MCF 10A (cell line): ENCODE measurements around the gene TULP3. TPM values are rescaled to one million over a fixed set of nuclear protein-coding genes. Genes with fewer than 3 reads are reported as not detected.

Experiments used
- BruUV-seq: library from RNA; stranded (reverse); fragments of 400-500 nt; replicated peaks from 2 replicates; lab custom pipeline; 2021; lab: Mats Ljungman, UMichigan
- CTCF ChIA-PET: fragments of 300-600 bp; sonication (Branson Sonifier 250); formaldehyde crosslinking; extraction: SDS; loops from one replicate; lab custom pipeline; 2021; ENCODE audit warnings: antibody characterized with exemption, inconsistent platforms; lab: Yijun Ruan, JAX
- POLR2A ChIA-PET: fragments of 300-600, 350-650 bp; sonication (Branson Sonifier 250); formaldehyde crosslinking; extraction: SDS; loops from one replicate; lab custom pipeline; 2020; ENCODE audit warnings: antibody characterized with exemption, inconsistent platforms; lab: Yijun Ruan, JAX
- DNase-seq: peaks from one replicate; pipeline ENCODE4 v3.0.0-alpha.2; 2018; ENCODE audit not compliant: unreplicated experiment
- H3K27ac Mint-ChIP-seq: one replicate; pipeline ENCODE4 v1.8.0; 2022; ENCODE audit warnings: mild to moderate bottlenecking, low read depth, mixed read lengths; ENCODE audit not compliant: unreplicated experiment
- H3K27me3 Mint-ChIP-seq: one replicate; pipeline ENCODE4 v1.8.0; 2022; ENCODE audit warnings: mixed read lengths; ENCODE audit not compliant: insufficient read depth, unreplicated experiment
- H3K36me3 Mint-ChIP-seq: one replicate; pipeline ENCODE4 v1.8.0; 2022; ENCODE audit warnings: mild to moderate bottlenecking, moderate library complexity, mixed read lengths; ENCODE audit not compliant: insufficient read depth, unreplicated experiment
- H3K4me1 Mint-ChIP-seq: one replicate; pipeline ENCODE4 v1.8.0; 2022; ENCODE audit warnings: mixed read lengths; ENCODE audit not compliant: insufficient read depth, unreplicated experiment
- H3K4me3 Mint-ChIP-seq: one replicate; pipeline ENCODE4 v1.8.0; 2022; ENCODE audit warnings: mild to moderate bottlenecking, moderate library complexity, mixed read lengths; ENCODE audit not compliant: unreplicated experiment
- H3K9me3 Mint-ChIP-seq: one replicate; pipeline ENCODE4 v1.8.0; 2022; ENCODE audit warnings: mixed read lengths; ENCODE audit not compliant: unreplicated experiment
- intact Hi-C: fragments of 100-400 bp; cut with micrococcal nuclease; formaldehyde crosslinking; loops from 2 replicates; pipeline ENCODE4 v1.14.1; 2022
- total RNA-seq: library from RNA; stranded (reverse); gene quantifications from 2 replicates; pipeline ENCODE4 v1.2.3, GENCODE V29; 2022
- TF ChIP-seq, protein P1 (sequence below): fragments of 200-600 bp; IDR thresholded peaks from one replicate; pipeline ENCODE4 v1.8.0; 2022; ENCODE audit warnings: antibody characterized with exemption, mild to moderate bottlenecking; ENCODE audit not compliant: unreplicated experiment

TULP3 gene
- total RNA-seq, 1 experiment from 2014 or later: 36.2 TPM

DNA sequence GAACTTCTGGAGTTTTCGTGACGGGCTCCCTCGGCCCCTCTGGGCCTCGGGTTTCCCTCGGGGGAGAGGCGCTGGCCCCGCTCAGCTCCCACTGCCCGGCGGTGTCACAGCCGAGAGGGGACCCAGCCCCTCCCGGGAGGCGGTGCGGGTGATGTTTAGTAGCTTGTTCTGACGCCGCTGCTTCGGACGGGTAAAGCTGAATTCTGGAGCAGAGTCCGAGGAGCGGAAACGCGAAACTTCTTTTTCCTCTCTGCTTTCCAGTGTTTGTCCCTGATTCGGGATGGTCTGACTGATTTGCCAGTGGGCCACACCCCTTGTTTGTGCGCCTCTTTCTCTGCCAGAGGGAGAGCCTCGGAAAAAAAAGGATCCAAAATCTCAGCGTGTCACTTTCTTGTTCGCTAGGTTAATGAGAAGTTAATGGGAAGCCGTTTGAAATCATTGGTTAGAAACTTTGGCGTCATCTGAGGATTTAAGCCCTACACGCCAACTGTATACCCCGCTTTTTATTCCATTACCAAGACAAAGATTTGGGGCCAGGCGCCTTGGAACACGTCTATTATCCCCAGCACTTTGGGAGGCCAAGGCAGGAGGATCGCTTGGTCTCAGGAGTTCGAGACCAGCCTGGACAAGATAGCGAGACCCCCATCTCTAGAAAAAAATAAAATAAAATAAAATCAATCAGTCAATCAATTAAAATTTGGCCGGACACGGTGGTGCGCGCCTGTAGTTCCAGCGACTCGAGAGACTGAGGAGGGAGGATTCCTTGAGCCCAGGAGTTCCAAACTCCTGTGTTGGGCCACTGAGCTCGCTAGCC, 756 bp downstream of the TULP3 start:
- Mint-ChIP-seq H3K36me3 (peaks cover 36% of the 10 kb centered on the region), H3K27ac (peak overlapping the region; percentile 94), H3K9me3 (no peaks in the 10 kb centered on the region), H3K4me3 (peak overlapping the region; percentile 86), H3K4me1 (peaks cover 16% of the 10 kb centered on the region), H3K27me3 (no peaks in the 10 kb centered on the region)
- intact Hi-C loops: no loop called here
- TSS peak; percentile 70 for BruUV-seq
- TF ChIP-seq, protein P1, sequence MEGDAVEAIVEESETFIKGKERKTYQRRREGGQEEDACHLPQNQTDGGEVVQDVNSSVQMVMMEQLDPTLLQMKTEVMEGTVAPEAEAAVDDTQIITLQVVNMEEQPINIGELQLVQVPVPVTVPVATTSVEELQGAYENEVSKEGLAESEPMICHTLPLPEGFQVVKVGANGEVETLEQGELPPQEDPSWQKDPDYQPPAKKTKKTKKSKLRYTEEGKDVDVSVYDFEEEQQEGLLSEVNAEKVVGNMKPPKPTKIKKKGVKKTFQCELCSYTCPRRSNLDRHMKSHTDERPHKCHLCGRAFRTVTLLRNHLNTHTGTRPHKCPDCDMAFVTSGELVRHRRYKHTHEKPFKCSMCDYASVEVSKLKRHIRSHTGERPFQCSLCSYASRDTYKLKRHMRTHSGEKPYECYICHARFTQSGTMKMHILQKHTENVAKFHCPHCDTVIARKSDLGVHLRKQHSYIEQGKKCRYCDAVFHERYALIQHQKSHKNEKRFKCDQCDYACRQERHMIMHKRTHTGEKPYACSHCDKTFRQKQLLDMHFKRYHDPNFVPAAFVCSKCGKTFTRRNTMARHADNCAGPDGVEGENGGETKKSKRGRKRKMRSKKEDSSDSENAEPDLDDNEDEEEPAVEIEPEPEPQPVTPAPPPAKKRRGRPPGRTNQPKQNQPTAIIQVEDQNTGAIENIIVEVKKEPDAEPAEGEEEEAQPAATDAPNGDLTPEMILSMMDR: no peak
- CTCF ChIA-PET: interaction anchor here (0.9 kb wide), 2 partner anchors 13 to 226 kb away, joined by 4 to 5 read pairs; no protein-coding TSS in a partner anchor
- peak; percentile 60 for DNase-seq
- POLR2A ChIA-PET: interaction anchor here (0.6 to 3.5 kb wide), 12 partner anchors 11 to 130 kb away, joined by 3 to 29 read pairs (median 5); partner anchors contain the start of genes FOXM1, ITFG2 and RHNO1

DNA sequence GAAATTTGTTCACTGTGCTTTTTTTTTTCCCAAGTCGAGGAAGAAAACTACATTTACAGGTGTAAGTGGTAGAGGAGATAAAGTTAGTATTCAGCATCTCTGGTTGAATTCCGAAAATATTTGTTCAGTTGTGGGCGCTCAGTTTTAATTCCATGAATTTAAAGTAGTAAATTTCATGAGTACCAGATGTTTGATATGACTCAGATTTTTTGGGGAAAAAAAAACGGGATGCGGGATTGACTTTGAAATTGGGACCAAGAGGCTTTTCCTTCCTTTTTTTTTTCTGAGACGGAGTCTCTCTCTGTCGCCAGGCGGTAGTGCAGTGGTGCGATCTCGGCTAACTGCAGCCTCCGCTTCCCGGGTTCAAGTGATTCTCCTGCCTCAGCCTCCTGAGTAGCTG, 1.6 kb downstream of the TULP3 start:
- H3K27ac Mint-ChIP-seq: no peak overlapping the region
- H3K4me1 Mint-ChIP-seq: peaks cover 16% of the 10 kb centered on the region
- no peak for DNase-seq
- H3K27me3 Mint-ChIP-seq: no peaks in the 10 kb centered on the region
- no peaks in the 10 kb centered on the region for H3K9me3 Mint-ChIP-seq
- peak overlapping the region; percentile 86 for H3K4me3 Mint-ChIP-seq
- ChIA-PET POLR2A (interaction anchor here (0.8 to 1.2 kb wide), 3 partner anchors 9 to 15 kb away, joined by 3 to 7 read pairs (median 6); partner anchors contain the start of genes FOXM1 and RHNO1), CTCF (interaction anchor here (0.6 to 1.2 kb wide), 4 partner anchors 52 to 377 kb away, joined by 3 to 6 read pairs (median 4); no protein-coding TSS in a partner anchor)
- intact Hi-C loops: no loop called here
- peaks cover 29% of the 10 kb centered on the region for H3K36me3 Mint-ChIP-seq
- BruUV-seq: no TSS peak
- TF ChIP-seq, protein P1: no peak

DNA sequence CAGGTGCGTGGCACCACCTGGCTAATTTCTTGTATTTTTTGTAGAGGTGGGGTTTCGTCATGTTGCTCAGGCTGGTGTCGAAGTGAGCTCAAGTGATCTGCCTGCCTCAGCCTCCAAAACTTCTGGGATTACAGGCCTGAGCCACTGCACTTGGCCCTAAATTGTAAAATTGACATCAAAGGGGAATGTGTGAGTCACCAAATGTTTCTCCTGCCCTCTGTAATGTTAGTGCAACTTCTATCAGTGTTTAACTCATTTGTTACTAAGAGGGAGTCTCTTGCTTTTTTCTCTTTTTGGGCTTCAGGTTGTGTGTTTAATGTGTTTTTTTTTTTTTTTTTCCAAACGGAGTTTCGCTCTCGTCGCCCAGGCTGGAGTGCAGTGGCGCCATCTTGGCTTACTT, 2.3 kb downstream of the TULP3 start:
- H3K27me3 Mint-ChIP-seq: no peaks in the 10 kb centered on the region
- H3K27ac Mint-ChIP-seq: peak overlapping the region; percentile 85
- H3K4me1 Mint-ChIP-seq: peaks cover 16% of the 10 kb centered on the region
- DNase-seq: peak; percentile 70
- intact Hi-C loops: no loop called here
- ChIA-PET POLR2A (interaction anchor here (0.8 to 1.2 kb wide), 3 partner anchors 8 to 16 kb away, joined by 3 to 7 read pairs (median 6); partner anchors contain the start of genes FOXM1 and RHNO1), CTCF (interaction anchor here (0.6 to 1.2 kb wide), 4 partner anchors 38 to 1063 kb away, joined by 3 to 6 read pairs (median 4); no protein-coding TSS in a partner anchor)
- TF ChIP-seq, protein P1: no peak
- peak overlapping the region; percentile 86 for H3K4me3 Mint-ChIP-seq
- BruUV-seq: no TSS peak
- H3K9me3 Mint-ChIP-seq: no peaks in the 10 kb centered on the region
- peaks cover 28% of the 10 kb centered on the region for H3K36me3 Mint-ChIP-seq

DNA sequence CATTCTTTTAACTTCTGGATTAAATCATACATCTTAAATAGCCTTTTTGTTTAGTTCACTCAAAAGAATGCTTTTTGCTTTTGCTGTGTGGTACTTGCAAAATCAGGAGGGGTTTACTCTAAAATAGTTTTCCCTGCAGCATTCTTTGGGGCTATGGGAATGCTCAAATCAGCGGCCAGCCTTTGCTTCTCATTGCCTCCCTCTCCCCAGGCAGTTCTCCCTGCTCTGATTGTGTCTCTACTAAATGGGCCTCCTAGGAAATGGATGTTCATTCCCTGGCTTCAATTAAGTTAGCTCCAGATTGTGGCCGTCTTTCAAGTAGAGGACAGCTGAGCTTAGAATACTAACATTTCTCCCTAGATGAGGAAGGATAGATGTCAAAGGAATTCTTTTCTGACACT, 4.4 kb downstream of the TULP3 start:
- BruUV-seq: no TSS peak
- intact Hi-C loops: no loop called here
- Mint-ChIP-seq H3K27ac (no peak overlapping the region), H3K9me3 (no peaks in the 10 kb centered on the region), H3K27me3 (no peaks in the 10 kb centered on the region), H3K4me1 (peaks cover 10% of the 10 kb centered on the region), H3K36me3 (peaks cover 23% of the 10 kb centered on the region), H3K4me3 (no peak overlapping the region)
- ChIA-PET CTCF (interaction anchor here (0.6 to 1.2 kb wide), 6 partner anchors 10 to 379 kb away, joined by 3 to 6 read pairs (median 3); no protein-coding TSS in a partner anchor), POLR2A (interaction anchor here (0.9 to 1.0 kb wide), 2 partner anchors 9 to 17 kb away, joined by 3 read pairs; no protein-coding TSS in a partner anchor)
- TF ChIP-seq, protein P1: no peak
- no peak for DNase-seq
